Measurements from ENCODE around the gene AP4B1. TPM values are rescaled to one million over a fixed set of nuclear protein-coding genes. Genes with fewer than 3 reads are reported as not detected.

Gene AP4B1
- total RNA-seq, 1 experiment from 2014 or later, result 11.1 TPM

DNA sequence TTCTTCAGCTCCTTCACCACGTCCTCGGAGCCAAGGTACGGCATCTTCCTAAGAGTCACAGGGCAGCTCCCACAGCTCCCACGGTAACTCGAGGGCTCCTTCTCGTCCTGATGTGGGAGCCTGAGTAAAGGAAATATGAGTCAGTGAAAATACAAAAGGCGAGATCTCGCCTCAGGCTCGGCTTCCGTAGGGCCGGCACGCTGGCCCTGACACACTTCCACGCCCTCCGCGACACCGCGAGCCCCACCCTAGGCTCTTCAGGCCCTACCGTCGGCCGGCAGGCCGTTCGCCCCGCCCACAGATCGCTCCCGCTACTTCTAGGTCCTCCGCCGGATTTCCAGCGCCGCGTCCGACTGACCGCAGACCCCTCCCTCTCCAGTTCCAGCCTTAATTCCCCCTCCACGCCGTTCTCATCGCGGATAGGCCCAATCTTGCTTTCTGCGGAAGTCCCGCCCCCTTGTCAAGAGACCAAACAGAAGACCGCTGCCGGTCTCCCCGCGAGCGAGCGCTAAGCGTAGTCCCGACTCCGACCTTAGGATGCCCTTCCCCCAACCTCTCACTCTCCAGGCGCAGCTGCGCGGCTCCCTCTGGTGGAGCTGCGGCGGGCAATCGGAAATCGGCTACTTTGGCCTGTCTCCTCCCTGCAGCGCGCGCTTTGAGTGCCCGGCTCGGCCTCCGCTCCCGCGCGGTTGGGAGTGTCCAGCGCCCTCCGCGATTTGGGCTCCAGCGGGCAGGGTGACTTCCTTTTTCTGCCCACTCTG is at the start of gene AP4B1, which contains the start of gene DCLRE1B (continued):
- peak; percentile 93 for TF ChIP-seq RAD21 (IDR thresholded peaks at IDR 0.05; ENCODE audit: low read depth)
- TF ChIP-seq EZH2 (IDR thresholded peaks at IDR 0.05), result no peak
- peak; percentile 79 for TF ChIP-seq ZBTB33 (IDR thresholded peaks at IDR 0.05; ENCODE audit: extremely low read depth, insufficient replicate concordance, low read length)

GRCh38 chr1:113951719-113952118 is 47.1 kb upstream of the AP4B1 start:
- no TSS peak for BruUV-seq (replicated peaks)
- Histone ChIP-seq H2AFZ (ENCODE audit: low read depth, low read length, poor library complexity, severe bottlenecking) (no peak overlapping the region), H4K20me1 (ENCODE audit: insufficient read depth) (no peaks in the 10 kb centered on the region), H3K36me3 (ENCODE audit: control insufficient read depth in 1 of 2, insufficient read depth in 2 of 2, low read length in 2 of 2) (peaks cover 2 to 3% of the 10 kb centered on the region in 2 experiments; a peak in 2 of 4 replicates), H3K27ac (ENCODE audit: low read depth, low read length) (no peak overlapping the region), H3K9ac (ENCODE audit: low read length) (no peak overlapping the region), H3K9me2 (ENCODE audit: insufficient read depth) (no peaks in the 10 kb centered on the region), H3K9me3 (ENCODE audit: control insufficient read depth in 1 of 2, insufficient read depth in 1 of 2, low read depth in 1 of 2, low read length in 2 of 2) (no peaks in the 10 kb centered on the region), H3K4me1 (ENCODE audit: control insufficient read depth in 1 of 2, insufficient read depth in 2 of 2, low read length in 2 of 2) (peaks cover 2 to 3% of the 10 kb centered on the region in 2 experiments; a peak in 1 of 4 replicates), H3K27me3 (ENCODE audit: insufficient read depth, low read length) (no peaks in the 10 kb centered on the region), H3K79me2 (ENCODE audit: insufficient read depth, low read length) (peaks cover 44% of the 10 kb centered on the region), H3K4me2 (ENCODE audit: low read length) (no peak overlapping the region), H3K4me3 (replicated peaks in 1 of 2; ENCODE audit: low read depth in 1 of 2, low read length in 2 of 2) (no peak overlapping the region)
- POLR2A ChIA-PET, result no interaction called here
- CTCF ChIA-PET, result interaction anchor here (1.4 kb wide), 1 partner anchor 12 kb away, joined by 4 read pairs; no protein-coding TSS in a partner anchor
- ATAC-seq (no peak), DNase-seq (ENCODE audit: low read depth, low spot score) (no peak)
- intact Hi-C loops (cut with micrococcal nuclease), result no loop called here
- no peak for TF ChIP-seq CBX3 (IDR thresholded peaks at IDR 0.05; ENCODE audit: low read depth)
- no peak for TF ChIP-seq EZH2 (IDR thresholded peaks at IDR 0.05)
- no peak for TF ChIP-seq EZH2phosphoT487 (IDR thresholded peaks at IDR 0.05; ENCODE audit: borderline replicate concordance)
- no peak for TF ChIP-seq FOSL1 (IDR thresholded peaks at IDR 0.05; ENCODE audit: low read depth)
- TF ChIP-seq ZNF274 (IDR thresholded peaks at IDR 0.05; ENCODE audit: low read depth, low read length), result no peak
- TF ChIP-seq SP1 (IDR thresholded peaks at IDR 0.05; ENCODE audit: low read depth), result no peak
- no peak for TF ChIP-seq POLR2AphosphoS5 (IDR thresholded peaks at IDR 0.05; ENCODE audit: low read depth, low read length)
- no peak for TF ChIP-seq ZFX (IDR thresholded peaks at IDR 0.05)
- TF ChIP-seq, protein P1, sequence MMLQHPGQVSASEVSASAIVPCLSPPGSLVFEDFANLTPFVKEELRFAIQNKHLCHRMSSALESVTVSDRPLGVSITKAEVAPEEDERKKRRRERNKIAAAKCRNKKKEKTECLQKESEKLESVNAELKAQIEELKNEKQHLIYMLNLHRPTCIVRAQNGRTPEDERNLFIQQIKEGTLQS (IDR thresholded peaks at IDR 0.05), result no peak
- no peak for TF ChIP-seq POLR2A (IDR thresholded peaks at IDR 0.05; ENCODE audit: borderline replicate concordance, extremely low read depth, insufficient read depth, insufficient read length)
- TF ChIP-seq YY1 (IDR thresholded peaks at IDR 0.05; ENCODE audit: extremely low read depth, insufficient replicate concordance, low read depth, low read length), result no peak
- TF ChIP-seq ELF1 (IDR thresholded peaks at IDR 0.05; ENCODE audit: borderline replicate concordance, low read depth), result no peak
- RAD21 ChIA-PET (ENCODE audit: low non-redundant PET in 1 of 2, low total read pairs in 2 of 2, uncharacterized antibody in 2 of 2, unreplicated experiment in 2 of 2), result no interaction called here
